ENCODE measurements around the gene SF3B3. TPM values are rescaled to one million over a fixed set of nuclear protein-coding genes. Genes with fewer than 3 reads are reported as not detected.

The SF3B3 gene
- total RNA-seq, 1 experiment from 2014 or later = 403 TPM

GRCh38 chr16:70552675-70553074, 29.1 kb downstream of the SF3B3 start (continued):
- TF ChIP-seq EZH2 (IDR thresholded peaks at IDR 0.05) = no peak
- TF ChIP-seq ELF1 (IDR thresholded peaks at IDR 0.05; ENCODE audit: borderline replicate concordance, low read depth) = no peak
- TF ChIP-seq ZNF274 (IDR thresholded peaks at IDR 0.05; ENCODE audit: low read depth, low read length) = no peak
- no peak for TF ChIP-seq MAX (IDR thresholded peaks at IDR 0.05)
- no peak for TF ChIP-seq SRF (IDR thresholded peaks at IDR 0.05; ENCODE audit: low read depth)
- TF ChIP-seq YY1 (IDR thresholded peaks at IDR 0.05; ENCODE audit: extremely low read depth, insufficient replicate concordance, low read depth, low read length) = no peak

- ChIA-PET POLR2A (no interaction called here), CTCF (no interaction called here), RAD21 (ENCODE audit: low non-redundant PET in 1 of 2, low total read pairs in 2 of 2, uncharacterized antibody in 2 of 2, unreplicated experiment in 2 of 2) (no interaction called here)
- H3K4me1 ChIP-seq (ENCODE audit: control insufficient read depth in 1 of 2, insufficient read depth in 2 of 2, low read length in 2 of 2) = no peaks in the 10 kb centered on the region
- H3K4me3 ChIP-seq (replicated peaks in 1 of 2; ENCODE audit: low read depth in 1 of 2, low read length in 2 of 2) = no peak overlapping the region
- no peak overlapping the region for H3K4me2 ChIP-seq (ENCODE audit: low read length)
- peaks cover 23% of the 10 kb centered on the region; the same call in 1 of the 2 replicates for H4K20me1 ChIP-seq (ENCODE audit: insufficient read depth)
- DNase-seq (ENCODE audit: low read depth, low spot score) (no peak), ATAC-seq (no peak)
- peaks cover 81 to 90% of the 10 kb centered on the region in 2 experiments for H3K36me3 ChIP-seq (ENCODE audit: control insufficient read depth in 1 of 2, insufficient read depth in 2 of 2, low read length in 2 of 2)
- no TSS peak for BruUV-seq (replicated peaks)
- H3K9ac ChIP-seq (ENCODE audit: low read length) = no peak overlapping the region
- intact Hi-C loops (cut with micrococcal nuclease) = no loop called here
- peaks cover 100% of the 10 kb centered on the region for H3K79me2 ChIP-seq (ENCODE audit: insufficient read depth, low read length)
- no peak overlapping the region for H2AFZ ChIP-seq (ENCODE audit: low read depth, low read length, poor library complexity, severe bottlenecking)
- no peaks in the 10 kb centered on the region for H3K9me3 ChIP-seq (ENCODE audit: control insufficient read depth in 1 of 2, insufficient read depth in 1 of 2, low read depth in 1 of 2, low read length in 2 of 2)
- H3K27ac ChIP-seq (ENCODE audit: low read depth, low read length) = no peak overlapping the region
- no peaks in the 10 kb centered on the region for H3K27me3 ChIP-seq (ENCODE audit: insufficient read depth, low read length)
- TF ChIP-seq SIN3A (IDR thresholded peaks at IDR 0.05; ENCODE audit: low read depth) = no peak
- H3K9me2 ChIP-seq (ENCODE audit: insufficient read depth) = no peaks in the 10 kb centered on the region
Measured at GRCh38 chr16:70553645-70554044, 30.0 kb downstream of the SF3B3 start.

GRCh38 chr16:70556063-70556462, 32.4 kb downstream of the SF3B3 start:
- Histone ChIP-seq H3K79me2 (ENCODE audit: insufficient read depth, low read length) (peaks cover 97% of the 10 kb centered on the region), H3K9me3 (ENCODE audit: control insufficient read depth in 1 of 2, insufficient read depth in 1 of 2, low read depth in 1 of 2, low read length in 2 of 2) (no peaks in the 10 kb centered on the region), H3K4me3 (replicated peaks in 1 of 2; ENCODE audit: low read depth in 1 of 2, low read length in 2 of 2) (no peak overlapping the region), H3K9me2 (ENCODE audit: insufficient read depth) (no peaks in the 10 kb centered on the region), H4K20me1 (ENCODE audit: insufficient read depth) (peaks cover 30% of the 10 kb centered on the region; the same call in 1 of the 2 replicates), H2AFZ (ENCODE audit: low read depth, low read length, poor library complexity, severe bottlenecking) (no peak overlapping the region), H3K27ac (ENCODE audit: low read depth, low read length) (no peak overlapping the region), H3K4me1 (ENCODE audit: control insufficient read depth in 1 of 2, insufficient read depth in 2 of 2, low read length in 2 of 2) (no peaks in the 10 kb centered on the region), H3K27me3 (ENCODE audit: insufficient read depth, low read length) (no peaks in the 10 kb centered on the region), H3K4me2 (ENCODE audit: low read length) (no peak overlapping the region), H3K36me3 (ENCODE audit: control insufficient read depth in 1 of 2, insufficient read depth in 2 of 2, low read length in 2 of 2) (peaks cover 73 to 87% of the 10 kb centered on the region in 2 experiments), H3K9ac (ENCODE audit: low read length) (no peak overlapping the region)
- ChIA-PET CTCF (no interaction called here), RAD21 (ENCODE audit: low non-redundant PET in 1 of 2, low total read pairs in 2 of 2, uncharacterized antibody in 2 of 2, unreplicated experiment in 2 of 2) (no interaction called here), POLR2A (interaction anchor here (1.1 kb wide), 1 partner anchor 17 kb away, joined by 3 read pairs; no protein-coding TSS in a partner anchor)
- BruUV-seq (replicated peaks) = no TSS peak
- DNase-seq (ENCODE audit: low read depth, low spot score) (no peak), ATAC-seq (no peak)
- intact Hi-C loops (cut with micrococcal nuclease) = no loop called here
- TF ChIP-seq RAD21 (IDR thresholded peaks at IDR 0.05; ENCODE audit: low read depth) (no peak), SIN3A (IDR thresholded peaks at IDR 0.05; ENCODE audit: low read depth) (no peak), ZNF274 (IDR thresholded peaks at IDR 0.05; ENCODE audit: low read depth, low read length) (no peak), ZFX (IDR thresholded peaks at IDR 0.05) (no peak), EZH2 (IDR thresholded peaks at IDR 0.05) (no peak), REST (IDR thresholded peaks at IDR 0.05; ENCODE audit: low read depth) (no peak), MAX (IDR thresholded peaks at IDR 0.05) (no peak), CBX3 (IDR thresholded peaks at IDR 0.05; ENCODE audit: low read depth) (no peak), CEBPB (IDR thresholded peaks at IDR 0.05; ENCODE audit: low read depth) (no peak), EZH2phosphoT487 (IDR thresholded peaks at IDR 0.05; ENCODE audit: borderline replicate concordance) (no peak), POLR2AphosphoS5 (IDR thresholded peaks at IDR 0.05; ENCODE audit: low read depth, low read length) (no peak), POLR2A (IDR thresholded peaks at IDR 0.05; ENCODE audit: borderline replicate concordance, extremely low read depth, insufficient read depth, insufficient read length) (no peak), ELF1 (IDR thresholded peaks at IDR 0.05; ENCODE audit: borderline replicate concordance, low read depth) (no peak), YY1 (IDR thresholded peaks at IDR 0.05; ENCODE audit: extremely low read depth, insufficient replicate concordance, low read depth, low read length) (no peak), EGR1 (IDR thresholded peaks at IDR 0.05; ENCODE audit: low read depth) (no peak), JUND (IDR thresholded peaks at IDR 0.05) (no peak)
